ENCODE data around the gene SLC34A3.
"Not testable (repeated sequence)": the region's sequence is repeated elsewhere in the genome, so short reads cannot be mapped to it uniquely, and the experiment has no call there.

Gene SLC34A3

DNA sequence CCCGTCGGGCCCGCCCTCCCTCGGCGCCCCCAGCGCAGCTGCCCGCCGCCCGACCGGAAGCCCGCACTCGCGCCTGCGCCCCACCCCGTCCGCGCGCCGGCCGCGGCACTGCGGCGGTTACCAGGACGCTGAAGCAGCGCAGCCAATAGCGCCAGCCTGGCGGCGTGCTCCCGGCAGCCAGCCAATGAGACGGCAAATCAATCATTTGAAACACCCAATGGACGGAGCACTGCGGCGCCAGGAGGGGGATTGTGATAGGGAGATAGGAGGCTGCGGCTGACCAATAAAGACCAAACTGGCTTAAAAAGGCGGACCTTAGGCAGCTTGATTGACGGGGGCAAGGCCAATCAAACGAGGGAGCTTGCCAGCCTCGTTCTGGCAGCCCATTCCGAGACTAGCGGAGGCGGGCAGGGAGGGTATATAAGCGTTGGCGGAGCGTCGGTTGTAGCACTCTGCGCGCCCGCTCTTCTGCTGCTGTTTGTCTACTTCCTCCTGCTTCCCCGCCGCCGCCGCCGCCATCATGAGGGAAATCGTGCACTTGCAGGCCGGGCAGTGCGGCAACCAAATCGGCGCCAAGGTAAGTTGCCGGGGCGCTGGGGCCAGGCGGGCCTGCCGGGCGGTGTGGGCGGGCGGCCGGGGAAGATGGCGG, 10.3 kb downstream of the SLC34A3 start, which contains the start of gene TUBB4B:
TSS of gene TUBB4B (plus strand) at position 447 of the 649 bp plus-strand sequence. CDS start at position 521, 74 bp downstream.
- peak; percentile 100 for DNase-seq (ENCODE audit: low read depth)
- TF ChIP-seq, protein P1, sequence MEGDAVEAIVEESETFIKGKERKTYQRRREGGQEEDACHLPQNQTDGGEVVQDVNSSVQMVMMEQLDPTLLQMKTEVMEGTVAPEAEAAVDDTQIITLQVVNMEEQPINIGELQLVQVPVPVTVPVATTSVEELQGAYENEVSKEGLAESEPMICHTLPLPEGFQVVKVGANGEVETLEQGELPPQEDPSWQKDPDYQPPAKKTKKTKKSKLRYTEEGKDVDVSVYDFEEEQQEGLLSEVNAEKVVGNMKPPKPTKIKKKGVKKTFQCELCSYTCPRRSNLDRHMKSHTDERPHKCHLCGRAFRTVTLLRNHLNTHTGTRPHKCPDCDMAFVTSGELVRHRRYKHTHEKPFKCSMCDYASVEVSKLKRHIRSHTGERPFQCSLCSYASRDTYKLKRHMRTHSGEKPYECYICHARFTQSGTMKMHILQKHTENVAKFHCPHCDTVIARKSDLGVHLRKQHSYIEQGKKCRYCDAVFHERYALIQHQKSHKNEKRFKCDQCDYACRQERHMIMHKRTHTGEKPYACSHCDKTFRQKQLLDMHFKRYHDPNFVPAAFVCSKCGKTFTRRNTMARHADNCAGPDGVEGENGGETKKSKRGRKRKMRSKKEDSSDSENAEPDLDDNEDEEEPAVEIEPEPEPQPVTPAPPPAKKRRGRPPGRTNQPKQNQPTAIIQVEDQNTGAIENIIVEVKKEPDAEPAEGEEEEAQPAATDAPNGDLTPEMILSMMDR (IDR thresholded peaks at IDR 0.05; ENCODE audit: low read depth, low read length, missing control alignments), result no peak
- peak within 1 kb of the TSS; percentile 96 for H3K4me3 ChIP-seq (ENCODE audit: low read depth, low read length)

DNA sequence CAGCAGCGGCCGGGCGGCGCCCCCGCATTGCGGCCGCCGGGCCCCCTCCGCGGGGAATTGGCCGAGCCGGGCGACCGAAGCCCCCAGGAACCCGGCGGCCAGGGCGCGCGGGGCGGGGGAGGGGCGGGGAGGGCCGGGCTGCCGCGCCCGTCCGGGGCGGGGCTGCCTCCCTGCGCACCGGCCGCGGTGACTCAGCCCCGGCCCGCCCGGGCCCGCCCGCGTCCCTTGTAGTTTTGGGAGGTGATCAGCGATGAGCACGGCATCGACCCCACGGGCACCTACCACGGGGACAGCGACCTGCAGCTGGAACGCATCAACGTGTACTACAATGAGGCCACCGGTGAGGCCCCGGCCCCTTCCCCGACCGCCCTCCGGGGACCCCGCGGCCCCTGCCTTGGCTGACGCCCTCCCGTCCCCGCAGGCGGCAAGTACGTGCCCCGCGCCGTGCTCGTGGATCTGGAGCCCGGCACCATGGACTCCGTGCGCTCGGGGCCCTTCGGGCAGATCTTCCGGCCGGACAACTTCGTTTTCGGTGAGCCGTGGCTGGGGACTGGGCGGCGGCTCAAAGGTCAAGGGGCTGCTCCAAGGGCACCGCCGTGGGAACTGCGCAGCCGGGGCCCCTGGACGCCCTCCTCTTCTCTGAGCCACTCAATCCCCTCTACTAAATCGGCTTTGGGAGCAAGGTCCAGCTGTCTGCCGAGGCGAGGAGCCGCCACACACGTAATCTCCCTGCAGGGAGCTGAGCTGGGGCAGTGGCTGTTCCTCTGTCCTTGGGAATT, 11.0 kb downstream of the SLC34A3 start:
- DNase-seq (ENCODE audit: low read depth), result no peak
- TF ChIP-seq, protein P1 (IDR thresholded peaks at IDR 0.05; ENCODE audit: low read depth, low read length, missing control alignments), result no peak
- H3K4me3 ChIP-seq (ENCODE audit: low read depth, low read length), result peak overlapping the region; percentile 96

DNA sequence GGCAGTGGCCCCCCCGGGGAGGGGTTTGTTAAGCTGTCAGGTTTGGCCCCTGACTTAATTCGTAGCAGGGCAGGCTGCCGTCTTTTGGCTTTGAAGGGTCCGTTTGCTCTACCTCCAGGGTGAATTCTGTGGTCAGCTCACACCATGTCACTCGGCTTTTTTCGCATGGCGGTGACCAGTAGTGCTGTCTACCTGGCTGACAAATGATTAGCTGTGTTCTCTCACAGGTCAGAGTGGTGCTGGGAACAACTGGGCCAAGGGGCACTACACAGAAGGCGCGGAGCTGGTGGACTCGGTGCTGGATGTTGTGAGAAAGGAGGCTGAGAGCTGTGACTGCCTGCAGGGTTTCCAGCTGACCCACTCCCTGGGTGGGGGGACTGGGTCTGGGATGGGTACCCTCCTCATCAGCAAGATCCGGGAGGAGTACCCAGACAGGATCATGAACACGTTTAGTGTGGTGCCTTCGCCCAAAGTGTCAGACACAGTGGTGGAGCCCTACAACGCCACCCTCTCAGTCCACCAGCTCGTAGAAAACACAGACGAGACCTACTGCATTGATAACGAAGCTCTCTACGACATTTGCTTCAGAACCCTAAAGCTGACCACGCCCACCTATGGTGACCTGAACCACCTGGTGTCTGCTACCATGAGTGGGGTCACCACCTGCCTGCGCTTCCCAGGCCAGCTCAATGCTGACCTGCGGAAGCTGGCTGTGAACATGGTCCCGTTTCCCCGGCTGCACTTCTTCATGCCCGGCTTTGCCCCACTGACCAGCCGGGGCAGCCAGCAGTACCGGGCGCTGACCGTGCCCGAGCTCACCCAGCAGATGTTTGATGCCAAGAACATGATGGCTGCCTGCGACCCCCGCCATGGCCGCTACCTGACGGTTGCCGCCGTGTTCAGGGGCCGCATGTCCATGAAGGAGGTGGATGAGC, 11.8 kb downstream of the SLC34A3 start:
- peak overlapping the region; percentile 96 for H3K4me3 ChIP-seq (ENCODE audit: low read depth, low read length)
- TF ChIP-seq, protein P1 (IDR thresholded peaks at IDR 0.05; ENCODE audit: low read depth, low read length, missing control alignments), result no peak
- no peak for DNase-seq (ENCODE audit: low read depth)

DNA sequence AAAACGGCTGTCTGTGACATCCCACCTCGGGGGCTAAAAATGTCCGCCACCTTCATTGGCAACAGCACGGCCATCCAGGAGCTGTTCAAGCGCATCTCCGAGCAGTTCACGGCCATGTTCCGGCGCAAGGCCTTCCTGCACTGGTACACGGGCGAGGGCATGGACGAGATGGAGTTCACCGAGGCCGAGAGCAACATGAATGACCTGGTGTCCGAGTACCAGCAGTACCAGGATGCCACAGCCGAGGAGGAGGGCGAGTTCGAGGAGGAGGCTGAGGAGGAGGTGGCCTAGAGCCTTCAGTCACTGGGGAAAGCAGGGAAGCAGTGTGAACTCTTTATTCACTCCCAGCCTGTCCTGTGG, 12.5 kb downstream of the SLC34A3 start:
- not testable (repeated sequence) for DNase-seq (ENCODE audit: low read depth); H3K4me3 ChIP-seq (ENCODE audit: low read depth, low read length)

DNA sequence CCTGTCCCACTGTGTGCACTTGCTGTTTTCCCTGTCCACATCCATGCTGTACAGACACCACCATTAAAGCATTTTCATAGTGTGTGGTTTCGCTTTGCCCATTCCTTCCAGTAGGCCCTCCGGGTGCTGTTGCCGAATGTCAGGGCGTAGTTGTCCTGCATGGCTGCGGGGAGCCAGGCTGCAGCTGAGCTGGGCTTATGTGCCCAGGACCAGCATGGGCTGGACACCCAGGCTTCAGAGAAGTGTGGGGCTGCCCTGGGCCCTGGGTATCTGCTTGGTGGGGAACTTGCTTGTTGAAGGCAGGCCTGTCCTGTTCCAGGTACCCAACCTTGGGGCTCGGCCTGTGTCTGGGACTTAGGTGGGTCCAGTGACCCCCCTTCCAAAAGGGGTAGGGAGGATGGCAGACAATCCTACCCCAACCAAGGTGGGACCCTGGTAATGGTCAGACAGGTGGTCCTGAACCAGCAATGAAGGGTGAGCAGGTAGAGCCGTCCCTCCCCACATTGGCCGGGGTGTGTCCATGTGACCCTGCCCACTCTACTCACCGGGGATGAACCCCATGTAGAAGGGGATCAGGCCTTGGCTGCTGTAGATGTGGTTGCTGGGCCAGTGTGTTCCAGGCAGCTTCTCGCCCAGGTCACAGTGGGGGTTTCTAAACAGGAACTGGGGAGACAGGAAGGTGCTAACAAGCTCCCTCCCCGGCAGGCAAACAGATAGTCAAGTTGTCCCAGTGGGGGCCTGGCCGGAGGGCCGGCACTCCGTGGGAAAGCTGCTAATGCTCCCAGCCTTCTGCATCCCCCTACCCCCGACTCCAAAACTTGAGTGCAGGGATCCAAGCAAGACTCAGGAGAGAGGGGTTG, 13.2 kb downstream of the SLC34A3 start:
- DNase-seq (ENCODE audit: low read depth), result no peak
- H3K4me3 ChIP-seq (ENCODE audit: low read depth, low read length), result no peak overlapping the region
- TF ChIP-seq, protein P1 (IDR thresholded peaks at IDR 0.05; ENCODE audit: low read depth, low read length, missing control alignments), result no peak

DNA sequence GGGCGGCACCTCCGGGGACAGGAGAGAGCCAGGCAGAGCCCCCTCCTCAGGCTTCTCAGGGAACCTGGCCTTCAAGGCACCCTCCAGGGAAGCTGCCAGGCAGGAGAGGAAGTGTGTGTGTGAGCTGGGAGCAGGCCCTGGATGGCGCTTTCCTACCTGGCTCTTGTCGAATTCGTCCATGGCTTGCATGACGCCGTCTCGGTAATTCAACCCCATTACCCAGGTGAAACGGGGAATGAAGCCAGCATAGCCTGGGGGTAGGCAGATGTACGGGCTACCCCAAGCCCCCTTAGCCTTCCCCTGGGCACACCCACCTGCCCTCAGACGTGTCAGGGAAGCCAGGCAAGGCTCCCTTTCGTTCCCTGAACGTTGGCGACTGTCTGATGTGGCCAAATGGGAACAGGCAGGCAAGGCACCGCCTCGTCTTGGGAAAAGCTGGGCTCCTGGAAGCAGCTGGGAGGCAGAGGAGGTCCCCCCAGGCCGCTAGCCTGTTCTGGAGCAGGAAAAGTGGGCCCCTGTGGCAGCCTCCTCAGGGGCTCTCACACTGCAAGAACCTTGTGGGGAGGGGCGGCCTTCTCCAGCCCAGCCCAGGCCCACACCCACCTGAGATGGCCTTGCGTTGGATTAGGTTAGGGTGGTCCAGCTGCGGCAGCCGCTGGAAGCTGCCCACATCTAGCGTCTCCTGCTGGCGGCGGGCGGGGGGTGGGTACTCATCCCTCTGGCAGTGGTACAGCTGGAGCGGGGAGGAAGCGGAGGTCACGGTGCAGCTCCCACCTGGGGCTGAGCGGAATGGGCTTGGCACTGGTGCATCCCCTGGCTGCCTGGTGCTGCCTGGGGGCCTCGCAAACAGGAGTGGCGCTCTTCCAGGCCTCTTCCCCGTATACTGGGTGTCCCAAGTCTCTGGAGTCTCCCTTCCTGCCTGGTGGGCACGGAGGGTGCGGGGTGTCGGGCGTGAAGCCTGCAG, 14.1 kb downstream of the SLC34A3 start:
- no peak overlapping the region for H3K4me3 ChIP-seq (ENCODE audit: low read depth, low read length)
- DNase-seq (ENCODE audit: low read depth), result no peak
- TF ChIP-seq, protein P1 (IDR thresholded peaks at IDR 0.05; ENCODE audit: low read depth, low read length, missing control alignments), result no peak

All from GM12864 (cell line).